GM18520 (cell line): ENCODE results near the gene C16orf54.
"Not testable (repeated sequence)": the region's sequence is repeated elsewhere in the genome, so short reads cannot be mapped to it uniquely, and the experiment has no call there.

Experiments used
- ATAC-seq: cut with Tn5 transposase; IDR thresholded peaks from one replicate; pipeline ENCODE4 v1.9.1; 2021; ENCODE audit not compliant: unreplicated experiment

The C16orf54 gene

DNA sequence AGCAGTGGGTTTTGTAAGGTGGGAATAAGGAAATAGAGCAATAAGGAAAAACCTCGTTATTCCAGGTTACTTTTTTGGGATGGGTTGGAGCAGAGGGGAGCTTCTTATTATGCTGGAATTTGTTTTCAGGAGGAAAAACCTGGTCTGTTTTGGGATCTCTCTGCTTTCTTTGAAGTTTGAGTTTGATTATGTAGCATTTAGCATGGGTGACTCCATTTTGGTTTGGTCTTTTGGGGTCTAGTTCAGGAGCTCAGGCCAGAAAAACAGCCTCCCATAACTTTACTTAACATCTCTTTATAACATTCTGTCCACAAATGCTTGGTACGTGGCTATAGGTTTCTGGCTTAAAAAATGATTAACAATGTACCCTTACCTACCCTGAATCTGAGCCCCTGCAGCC, 23.7 kb upstream of the C16orf54 start:
- ATAC-seq: no peak

GRCh38 chr16:29767062-29767461, 21.3 kb upstream of the C16orf54 start:
- ATAC-seq: no peak

DNA sequence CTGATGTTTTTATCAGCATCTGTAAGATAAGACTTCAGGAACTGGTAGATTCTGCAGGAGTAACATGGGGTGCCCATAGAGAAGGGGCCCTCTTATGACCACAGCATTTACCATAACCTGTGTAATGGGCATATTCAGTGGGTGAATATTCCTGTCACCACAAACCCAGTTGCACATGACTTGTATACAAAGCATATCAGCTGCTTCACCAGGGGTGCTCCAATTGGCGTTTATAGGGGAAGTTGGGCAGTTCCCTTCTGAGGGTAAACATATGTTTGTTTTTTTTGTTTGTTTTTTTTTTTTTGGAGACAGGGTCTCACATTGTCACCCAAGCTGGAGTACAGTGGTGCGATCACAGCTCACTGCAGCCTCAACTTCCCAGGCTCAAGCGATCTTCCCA, 20.8 kb upstream of the C16orf54 start:
- no peak for ATAC-seq

GRCh38 chr16:29765167-29766032, 19.6 kb upstream of the C16orf54 start:
- ATAC-seq: no peak

DNA sequence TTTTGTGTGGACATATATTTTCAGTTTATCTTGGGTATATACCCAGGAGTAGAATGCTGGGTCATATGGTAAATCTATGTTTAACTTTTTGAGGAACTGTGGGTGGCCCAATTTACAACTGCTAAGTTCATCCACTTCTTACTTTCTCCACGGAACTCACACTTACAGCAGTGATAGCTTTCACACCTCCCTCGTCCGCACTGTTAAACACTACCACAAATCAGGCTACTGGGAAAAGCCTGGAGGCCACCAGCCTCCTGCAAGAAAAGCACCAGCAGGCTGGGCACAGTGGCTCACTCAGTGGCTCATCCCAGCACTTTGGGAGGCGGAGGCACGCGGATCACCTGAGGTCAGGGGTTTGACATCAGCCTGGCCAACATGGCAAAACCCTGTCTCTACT, 17.5 kb upstream of the C16orf54 start:
- no peak for ATAC-seq

DNA sequence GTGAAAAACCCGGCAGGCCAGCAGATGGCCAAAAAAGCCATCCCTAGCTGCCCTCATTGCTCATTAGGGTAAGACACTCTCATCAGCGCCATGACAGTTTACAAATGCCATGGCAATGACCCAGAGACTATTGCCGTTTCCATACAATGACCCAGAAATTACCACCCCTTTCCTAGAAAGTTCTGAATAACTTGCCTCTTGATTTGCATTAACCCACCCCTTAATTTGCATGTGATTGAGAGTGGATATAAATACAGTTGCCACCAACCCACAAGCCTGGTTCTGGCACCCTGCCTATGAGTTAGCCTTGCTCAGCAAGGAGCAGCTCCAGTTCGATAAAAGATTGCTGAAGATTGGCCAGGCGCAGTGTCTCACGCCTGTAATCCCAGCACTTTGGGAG, 16.1 kb upstream of the C16orf54 start:
- ATAC-seq: no peak

DNA sequence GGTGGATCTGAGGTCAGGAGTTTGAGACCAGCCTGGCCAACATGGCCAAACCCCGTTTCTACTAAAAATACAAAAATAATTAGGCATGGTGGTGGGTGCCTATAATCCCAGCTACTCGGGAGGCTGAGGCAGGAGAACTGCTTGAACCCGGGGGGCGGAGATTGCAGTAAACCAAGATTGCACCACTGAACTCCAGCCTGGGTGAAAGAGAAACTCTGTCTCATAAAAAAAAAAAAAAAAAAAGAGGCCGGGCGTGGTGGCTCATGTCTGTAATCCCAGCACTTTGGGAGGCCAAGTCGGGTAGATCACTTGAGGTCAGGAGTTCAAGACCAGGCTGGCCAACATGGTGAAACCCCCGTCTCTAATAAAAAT, 15.5 kb upstream of the C16orf54 start:
- ATAC-seq: not testable (repeated sequence)

DNA sequence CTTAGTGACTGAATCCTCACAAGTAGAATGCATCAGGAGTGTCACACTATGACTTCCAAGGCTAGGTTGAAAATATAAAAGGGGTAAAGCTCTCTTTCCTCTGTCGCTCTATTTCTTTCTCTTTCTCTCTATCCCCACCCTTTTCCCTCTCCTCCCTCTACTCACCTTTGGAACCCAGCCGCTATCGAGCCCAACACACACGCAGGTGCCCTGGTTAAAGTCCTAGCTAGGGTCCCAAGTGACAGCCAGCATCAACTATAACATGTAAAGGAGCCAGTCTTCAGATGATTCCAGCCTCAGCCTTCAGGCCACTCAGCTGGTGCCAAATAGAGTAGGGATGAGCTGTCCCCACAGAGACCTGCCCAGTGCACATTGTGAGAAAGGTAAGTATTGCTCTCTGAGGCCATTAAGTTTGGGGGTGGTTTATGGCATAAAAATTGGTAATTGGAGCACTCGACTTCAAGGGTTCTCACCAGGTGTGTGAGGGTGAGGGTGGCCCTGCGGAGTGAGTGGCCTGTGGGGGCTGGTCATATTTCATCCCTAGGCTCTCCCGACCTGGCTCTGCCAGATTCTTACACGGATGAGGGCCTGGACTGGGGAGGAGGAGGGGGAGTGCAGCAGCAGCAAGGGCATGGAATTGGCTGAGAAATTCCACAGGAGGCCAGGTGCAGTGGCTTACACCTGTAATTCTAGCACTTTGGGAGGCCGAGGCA, 14.9 kb upstream of the C16orf54 start:
- ATAC-seq: no peak

DNA sequence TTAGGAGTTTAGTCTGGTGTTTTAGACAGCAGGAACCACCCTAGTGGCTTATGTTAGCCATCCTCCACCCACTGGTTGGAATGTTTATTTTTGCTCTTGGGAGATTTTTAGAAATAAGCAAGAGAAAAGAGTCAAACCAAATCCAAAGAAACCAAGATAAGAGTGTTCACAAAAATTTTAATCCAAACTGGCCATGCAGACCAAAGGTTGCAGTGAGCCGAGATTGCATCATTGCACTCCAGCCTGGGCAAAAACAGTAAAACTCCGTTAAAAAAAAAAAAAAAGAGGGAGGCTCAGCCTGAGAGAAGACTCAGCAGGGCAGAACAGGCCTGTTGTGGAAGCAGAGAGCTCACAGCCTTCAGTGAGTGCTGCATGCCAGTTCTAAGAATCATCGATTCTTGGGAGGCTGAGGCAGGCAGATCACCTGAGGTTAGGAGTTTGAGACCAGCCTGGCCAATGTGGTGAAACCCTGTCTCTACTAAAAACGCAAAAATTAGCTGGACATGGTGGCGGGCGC, 12.2 kb upstream of the C16orf54 start:
- ATAC-seq: no peak

GRCh38 chr16:29757086-29757485, 11.3 kb upstream of the C16orf54 start:
- not testable (repeated sequence) for ATAC-seq

DNA sequence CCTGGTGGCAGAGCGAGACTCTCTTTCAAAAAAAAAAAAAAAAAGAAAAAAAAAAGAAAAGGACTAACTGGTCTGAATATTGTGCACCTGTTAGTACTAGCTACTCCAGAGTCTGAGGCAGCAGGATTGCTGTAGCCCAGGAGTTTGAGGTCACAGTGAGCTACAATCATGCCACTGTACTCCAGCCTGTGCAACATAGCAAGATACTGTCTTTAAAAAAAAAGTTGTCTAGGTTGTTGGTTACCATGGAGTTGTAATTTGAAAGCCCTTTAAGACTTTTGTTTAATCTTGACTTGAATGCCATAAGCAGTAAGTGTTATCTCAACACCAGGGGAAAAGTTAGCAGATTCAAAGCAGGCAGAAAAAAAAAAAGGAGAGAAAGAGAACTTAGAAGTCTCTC, 10.9 kb upstream of the C16orf54 start:
- ATAC-seq: no peak

GRCh38 chr16:29753516-29753915, 7.7 kb upstream of the C16orf54 start:
- no peak for ATAC-seq

- ATAC-seq: not testable (repeated sequence)
These were observed 3.0 kb upstream of the C16orf54 start for GRCh38 chr16:29748760-29749149.

DNA sequence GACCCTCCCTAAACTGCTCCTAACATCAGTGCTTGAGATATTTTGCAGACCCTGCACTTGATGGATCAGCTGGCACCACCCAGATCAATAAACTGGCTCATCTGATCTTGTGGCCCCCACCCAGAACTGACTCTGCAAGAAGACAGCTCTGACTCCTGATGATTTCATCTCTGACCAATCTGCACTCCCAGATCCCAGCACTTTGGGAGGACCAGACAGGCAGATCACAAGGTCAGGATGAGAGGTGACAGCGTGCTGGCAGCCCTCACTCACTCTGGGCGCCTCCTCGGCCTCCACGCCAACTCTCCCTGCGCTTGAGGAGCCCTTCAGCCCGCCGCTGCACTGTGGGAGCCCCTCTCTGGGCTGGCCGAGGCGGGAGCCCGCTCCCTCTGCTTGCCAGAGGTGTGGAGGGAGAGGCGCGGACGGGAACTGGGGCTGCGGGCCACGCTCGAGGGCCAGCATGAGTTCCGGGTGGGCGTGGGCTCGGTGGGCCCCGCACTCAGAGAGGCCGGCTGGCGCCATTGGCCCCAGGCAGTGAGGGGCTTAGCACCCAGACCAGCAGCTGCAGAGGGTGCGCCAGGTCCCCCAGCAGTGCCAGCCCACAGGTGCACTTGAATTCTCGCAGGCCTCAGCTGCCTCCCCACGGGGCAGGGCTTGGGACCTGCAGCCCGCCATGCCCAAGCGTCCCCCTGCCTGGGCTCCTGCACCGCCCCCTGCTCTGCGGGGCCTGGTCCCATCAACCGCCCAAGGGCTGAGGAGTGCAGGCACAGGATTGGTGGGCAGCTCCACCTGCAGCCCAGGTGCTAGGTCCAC, 2.4 kb upstream of the C16orf54 start:
- ATAC-seq: no peak

- ATAC-seq: not testable (repeated sequence)
These were observed 728 bp upstream of the C16orf54 start for GRCh38 chr16:29746518-29746917.

- ATAC-seq: peak; percentile 5
These were observed 503 bp downstream of the C16orf54 start for GRCh38 chr16:29745121-29745852.

DNA sequence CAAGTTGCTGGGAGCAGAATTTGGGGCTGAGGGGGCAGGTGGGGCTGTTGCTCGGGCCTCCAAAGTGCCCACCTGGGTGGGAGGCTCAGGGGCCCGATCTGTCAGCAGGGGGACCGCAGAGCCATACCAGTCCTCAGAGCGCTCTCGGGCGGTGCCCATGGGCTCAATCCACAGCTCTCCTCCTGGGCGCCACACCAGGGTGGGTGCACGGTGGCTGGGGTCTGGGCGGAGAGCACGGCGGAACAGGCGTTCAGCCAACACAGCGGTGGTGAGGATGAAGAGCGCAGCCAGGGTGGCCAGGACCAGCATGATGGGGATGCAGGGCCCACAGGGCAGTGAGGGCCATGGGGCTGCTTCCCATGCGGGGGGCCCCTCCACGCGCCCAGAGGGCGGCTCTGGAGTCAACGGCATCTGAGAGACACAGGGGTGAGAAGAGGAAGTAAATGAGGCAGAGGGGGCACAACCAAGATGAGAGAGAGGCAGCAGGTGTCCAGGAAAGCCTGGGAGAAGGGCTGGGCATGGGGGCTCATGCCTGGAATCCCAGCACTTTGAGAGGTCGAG, 1.2 kb downstream of the C16orf54 start:
- ATAC-seq: no peak

- ATAC-seq: no peak
These were observed 1.8 kb downstream of the C16orf54 start for GRCh38 chr16:29743827-29744531.

GRCh38 chr16:29743475-29743826, 2.3 kb downstream of the C16orf54 start:
- ATAC-seq: no peak
